ENCODE data around the gene DENND1C. TPM values are rescaled to one million over a fixed set of nuclear protein-coding genes. Genes with fewer than 3 reads are reported as not detected.

Gene DENND1C
- polyA plus RNA-seq, 3 donors: 11.2 to 60.2 (median 20.5) TPM

DNA sequence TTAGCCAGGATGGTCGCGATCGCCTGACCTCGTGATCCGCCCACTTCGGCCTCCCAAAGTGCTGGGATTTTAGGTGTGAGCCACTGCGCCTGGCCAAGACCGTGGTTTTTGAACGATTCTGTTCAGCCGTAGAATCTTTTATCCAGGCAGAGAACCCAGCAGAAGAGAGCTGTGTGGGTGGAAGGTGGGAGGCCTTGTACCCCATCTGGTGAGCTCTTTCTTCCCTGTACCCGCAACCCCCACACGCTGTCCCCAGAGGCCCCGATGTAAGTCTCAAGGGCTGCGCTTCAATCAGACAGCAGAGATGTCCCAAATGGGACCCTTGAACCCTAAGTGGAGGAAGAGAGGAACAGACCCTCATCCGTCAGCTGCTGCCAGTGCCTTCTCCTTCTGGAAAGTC lies 25.7 kb downstream of the DENND1C start:
- Histone ChIP-seq H3K4me1 (ENCODE audit: control insufficient read depth in 1 of 2, insufficient read depth in 2 of 2, low read length in 2 of 2) (peaks cover 11 to 20% of the 10 kb centered on the region in 2 donors), H3K9me3 (replicated peaks in 1 of 2; ENCODE audit: control insufficient read depth in 1 of 2, insufficient read depth in 1 of 2, low read length in 2 of 2) (peaks cover 13 to 21% of the 10 kb centered on the region in 2 donors), H3K27ac (ENCODE audit: low read depth in 1 of 2, low read length in 2 of 2) (no peak overlapping the region), H3K4me2 (replicated peaks; ENCODE audit: extremely low read depth, low read length, poor library complexity, severe bottlenecking) (no peak overlapping the region), H3K9ac (ENCODE audit: insufficient read depth, low read length, poor library complexity, severe bottlenecking) (no peak overlapping the region), H4K20me1 (ENCODE audit: insufficient read depth, low read length) (no peaks in the 10 kb centered on the region), H3K4me3 (replicated peaks in 1 of 3; ENCODE audit: low read depth in 2 of 3, low read length in 3 of 3) (no peak overlapping the region), H3K79me2 (ENCODE audit: insufficient read depth, low read length) (no peaks in the 10 kb centered on the region), H2AFZ (ENCODE audit: insufficient read depth, low read depth, low read length, poor library complexity, severe bottlenecking) (no peak overlapping the region), H3K27me3 (ENCODE audit: control insufficient read depth in 2 of 2, insufficient read depth in 2 of 2, low read length in 2 of 2) (peaks cover 0 to 14% of the 10 kb centered on the region in 2 donors), H3K36me3 (replicated peaks in 1 of 2; ENCODE audit: control insufficient read depth in 1 of 2, insufficient read depth in 2 of 2, low read length in 2 of 2) (no peaks in the 10 kb centered on the region)
- TF ChIP-seq, protein P1, sequence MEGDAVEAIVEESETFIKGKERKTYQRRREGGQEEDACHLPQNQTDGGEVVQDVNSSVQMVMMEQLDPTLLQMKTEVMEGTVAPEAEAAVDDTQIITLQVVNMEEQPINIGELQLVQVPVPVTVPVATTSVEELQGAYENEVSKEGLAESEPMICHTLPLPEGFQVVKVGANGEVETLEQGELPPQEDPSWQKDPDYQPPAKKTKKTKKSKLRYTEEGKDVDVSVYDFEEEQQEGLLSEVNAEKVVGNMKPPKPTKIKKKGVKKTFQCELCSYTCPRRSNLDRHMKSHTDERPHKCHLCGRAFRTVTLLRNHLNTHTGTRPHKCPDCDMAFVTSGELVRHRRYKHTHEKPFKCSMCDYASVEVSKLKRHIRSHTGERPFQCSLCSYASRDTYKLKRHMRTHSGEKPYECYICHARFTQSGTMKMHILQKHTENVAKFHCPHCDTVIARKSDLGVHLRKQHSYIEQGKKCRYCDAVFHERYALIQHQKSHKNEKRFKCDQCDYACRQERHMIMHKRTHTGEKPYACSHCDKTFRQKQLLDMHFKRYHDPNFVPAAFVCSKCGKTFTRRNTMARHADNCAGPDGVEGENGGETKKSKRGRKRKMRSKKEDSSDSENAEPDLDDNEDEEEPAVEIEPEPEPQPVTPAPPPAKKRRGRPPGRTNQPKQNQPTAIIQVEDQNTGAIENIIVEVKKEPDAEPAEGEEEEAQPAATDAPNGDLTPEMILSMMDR (IDR thresholded peaks at IDR 0.05): no peak
- H3K36me3 Mint-ChIP-seq: peaks cover 0 to 6% of the 10 kb centered on the region in 2 donors
- H3K27me3 Mint-ChIP-seq (ENCODE audit: low read depth in 3 of 3): peaks cover 10 to 26% (median 20%) of the 10 kb centered on the region in 3 donors
- H3K4me3 Mint-ChIP-seq: no peak overlapping the region
- 90% methylated on average over 9 of the region's 15 CpGs for WGBS (ENCODE audit: insufficient coverage)
- H3K9me3 Mint-ChIP-seq: peaks cover 8 to 40% (median 30%) of the 10 kb centered on the region in 7 donors
- DNase-seq: no peak
- intact Hi-C loops (cut with micrococcal nuclease): no loop called here
- H3K4me1 Mint-ChIP-seq: peaks cover 14% of the 10 kb centered on the region
- no peak overlapping the region for H3K27ac Mint-ChIP-seq

DNA sequence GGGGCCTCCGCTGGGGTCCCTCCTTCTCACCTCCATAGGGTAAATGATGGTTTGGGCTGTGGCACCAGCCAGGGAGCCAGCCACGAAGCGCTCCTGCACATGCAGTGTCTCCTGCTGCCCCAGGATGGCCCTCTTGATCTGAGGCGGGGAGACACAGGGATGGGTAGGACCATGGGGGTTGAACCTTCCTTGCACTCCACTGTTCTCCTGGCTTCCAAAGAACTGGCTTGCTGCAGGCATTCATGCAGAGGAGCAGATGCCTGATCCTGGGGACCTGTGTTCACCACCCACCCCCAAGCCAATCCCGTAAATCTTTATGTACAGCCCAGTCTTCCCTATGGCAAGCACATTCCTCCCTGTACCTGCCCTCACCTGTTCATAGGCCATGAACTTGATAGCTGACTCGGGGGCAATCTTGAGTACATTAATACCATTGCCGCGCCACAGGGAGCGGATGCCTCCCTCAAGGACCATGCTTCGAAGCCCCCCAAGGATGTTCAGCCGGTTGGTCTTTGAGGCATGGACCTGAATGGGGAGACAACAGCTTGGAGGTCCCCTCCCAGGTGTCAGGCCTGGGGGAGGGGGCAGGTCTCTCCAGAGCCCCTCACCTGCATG lies 27.5 kb downstream of the DENND1C start:
- H3K4me2 ChIP-seq (replicated peaks; ENCODE audit: extremely low read depth, low read length, poor library complexity, severe bottlenecking): no peak overlapping the region
- no peak overlapping the region for H2AFZ ChIP-seq (ENCODE audit: insufficient read depth, low read depth, low read length, poor library complexity, severe bottlenecking)
- peaks cover 0 to 8% of the 10 kb centered on the region in 2 donors for H3K27me3 ChIP-seq (ENCODE audit: control insufficient read depth in 2 of 2, insufficient read depth in 2 of 2, low read length in 2 of 2)
- H3K4me1 ChIP-seq (ENCODE audit: control insufficient read depth in 1 of 2, insufficient read depth in 2 of 2, low read length in 2 of 2): peaks cover 0 to 1% of the 10 kb centered on the region in 2 donors
- H3K27ac ChIP-seq (ENCODE audit: low read depth in 1 of 2, low read length in 2 of 2): no peak overlapping the region
- no peak overlapping the region for H3K4me3 ChIP-seq (replicated peaks in 1 of 3; ENCODE audit: low read depth in 2 of 3, low read length in 3 of 3)
- H4K20me1 ChIP-seq (ENCODE audit: insufficient read depth, low read length): no peaks in the 10 kb centered on the region
- TF ChIP-seq, protein P1 (IDR thresholded peaks at IDR 0.05): no peak
- H3K9me3 ChIP-seq (replicated peaks in 1 of 2; ENCODE audit: control insufficient read depth in 1 of 2, insufficient read depth in 1 of 2, low read length in 2 of 2): peaks cover 13 to 21% of the 10 kb centered on the region in 2 donors
- no peaks in the 10 kb centered on the region for H3K79me2 ChIP-seq (ENCODE audit: insufficient read depth, low read length)
- Mint-ChIP-seq H3K9me3 (peaks cover 8 to 36% (median 30%) of the 10 kb centered on the region in 7 donors), H3K4me1 (peaks cover 6% of the 10 kb centered on the region), H3K27me3 (ENCODE audit: low read depth in 3 of 3) (peaks cover 5 to 18% (median 13%) of the 10 kb centered on the region in 3 donors), H3K36me3 (peaks cover 0 to 4% of the 10 kb centered on the region in 2 donors), H3K4me3 (no peak overlapping the region), H3K27ac (peak overlapping the region in 1 of 7 donors; percentile 31)
- WGBS (ENCODE audit: insufficient coverage): 100% methylated on average over 4 of the region's 11 CpGs
- no peak for DNase-seq
- H3K36me3 ChIP-seq (replicated peaks in 1 of 2; ENCODE audit: control insufficient read depth in 1 of 2, insufficient read depth in 2 of 2, low read length in 2 of 2): no peaks in the 10 kb centered on the region
- H3K9ac ChIP-seq (ENCODE audit: insufficient read depth, low read length, poor library complexity, severe bottlenecking): no peak overlapping the region
- intact Hi-C loops (cut with micrococcal nuclease): no loop called here

All from CD14-positive monocyte (primary cell).